H9 (cell line): ENCODE measurements around the gene LRRC28. TPM values are rescaled to one million over a fixed set of nuclear protein-coding genes. Genes with fewer than 3 reads are reported as not detected.

Experiments
- DNase-seq: peaks from one replicate; pipeline ENCODE4 v3.0.0-alpha.2; 2017
- H2AFZ ChIP-seq: one replicate; pipeline ENCODE4 v1.6.1; 2013; ENCODE audit warnings: mild to moderate bottlenecking, low read length, control low read depth, moderate library complexity
- H2AK5ac ChIP-seq: 2 replicates; pipeline ENCODE4 v1.6.1; 2013; ENCODE audit warnings: low read length, control low read depth, mixed read lengths; ENCODE audit not compliant: insufficient read length
- H2BK120ac ChIP-seq: one replicate; pipeline ENCODE4 v1.6.1; 2013; ENCODE audit warnings: low read depth, mild to moderate bottlenecking, low read length, control low read depth, inconsistent platforms; ENCODE audit not compliant: poor library complexity, severe bottlenecking
- H2BK12ac ChIP-seq: 2 replicates; pipeline ENCODE4 v1.6.1; 2013; ENCODE audit warnings: low read length, control low read depth, mixed read lengths, low read depth; ENCODE audit not compliant: insufficient read length
- H2BK15ac ChIP-seq: 2 replicates; pipeline ENCODE4 v1.6.1; 2013; ENCODE audit warnings: low read depth, low read length, control low read depth
- H2BK20ac ChIP-seq: one replicate; pipeline ENCODE4 v1.6.1; 2013; ENCODE audit warnings: low read depth, mild to moderate bottlenecking, low read length, control low read depth, inconsistent platforms; ENCODE audit not compliant: poor library complexity, severe bottlenecking
- H2BK5ac ChIP-seq: 2 replicates; pipeline ENCODE4 v1.6.1; 2013; ENCODE audit warnings: low read length, control low read depth, mixed read lengths; ENCODE audit not compliant: insufficient read length
- H3K14ac ChIP-seq: 2 replicates; pipeline ENCODE4 v1.6.1; 2013; ENCODE audit warnings: low read length, control low read depth; ENCODE audit not compliant: insufficient read depth
- H3K18ac ChIP-seq: 2 replicates; pipeline ENCODE4 v1.6.1; 2013; ENCODE audit warnings: low read depth, mild to moderate bottlenecking, mixed read lengths, low read length, control low read depth; ENCODE audit not compliant: insufficient read length
- H3K23ac ChIP-seq: 2 replicates; pipeline ENCODE4 v1.6.1; 2013; ENCODE audit warnings: low read length, control low read depth, mixed read lengths, low read depth; ENCODE audit not compliant: insufficient read length
- H3K23me2 ChIP-seq: 2 replicates; pipeline ENCODE4 v1.6.1; 2013; ENCODE audit warnings: low read depth, mild to moderate bottlenecking, mixed read lengths, low read length, control low read depth; ENCODE audit not compliant: insufficient read length, poor library complexity, severe bottlenecking
- H3K27ac ChIP-seq: 2 replicates; pipeline ENCODE4 v1.5.1; 2013; ENCODE audit warnings: low read length, control low read depth, mixed read lengths, low read depth; ENCODE audit not compliant: insufficient read length
- H3K27me3 ChIP-seq: 2 replicates; pipeline ENCODE4 v1.6.1; 2013; ENCODE audit warnings: low read length, control low read depth, inconsistent platforms; ENCODE audit not compliant: insufficient read depth
- H3K4ac ChIP-seq: 2 replicates; pipeline ENCODE4 v1.6.1; 2013; ENCODE audit warnings: low read depth, mild to moderate bottlenecking, control low read depth, inconsistent platforms, low read length, moderate library complexity
- H3K4me1 ChIP-seq: 2 replicates; pipeline ENCODE4 v1.6.1; 2013; ENCODE audit warnings: low read length, control low read depth, inconsistent platforms; ENCODE audit not compliant: insufficient read depth
- H3K4me2 ChIP-seq: 2 replicates; pipeline ENCODE4 v1.6.1; 2013; ENCODE audit warnings: low read length, control low read depth, mixed read lengths; ENCODE audit not compliant: insufficient read length, insufficient read depth
- H3K56ac ChIP-seq: 2 replicates; pipeline ENCODE4 v1.6.1; 2013; ENCODE audit warnings: low read depth, mild to moderate bottlenecking, mixed read lengths, low read length, control low read depth; ENCODE audit not compliant: insufficient read length
- H3K79me1 ChIP-seq: 2 replicates; pipeline ENCODE4 v1.6.1; 2013; ENCODE audit warnings: low read depth, mild to moderate bottlenecking, moderate library complexity, low read length, control low read depth, inconsistent platforms; ENCODE audit not compliant: insufficient read depth, poor library complexity, severe bottlenecking
- H3K79me2 ChIP-seq: 2 replicates; pipeline ENCODE4 v1.6.1; 2013; ENCODE audit warnings: low read length, control low read depth, inconsistent platforms; ENCODE audit not compliant: insufficient read depth
- H3K9ac ChIP-seq: 2 replicates; pipeline ENCODE4 v1.6.1; 2013; ENCODE audit warnings: low read length, control low read depth, mixed read lengths; ENCODE audit not compliant: insufficient read length; ENCODE audit errors: extremely low read depth
- H3K9me3 ChIP-seq: one replicate; pipeline ENCODE4 v1.6.1; 2013; ENCODE audit warnings: low read depth, low read length, inconsistent platforms; ENCODE audit not compliant: control insufficient read depth
- H3T11ph ChIP-seq: one replicate; pipeline ENCODE4 v1.6.1; 2013; ENCODE audit warnings: mild to moderate bottlenecking, low read length, control low read depth, inconsistent platforms
- H4K20me1 ChIP-seq: one replicate; pipeline ENCODE4 v1.6.1; 2013; ENCODE audit not compliant: control insufficient read depth, insufficient read length, insufficient read depth
- H4K5ac ChIP-seq: 2 replicates; pipeline ENCODE4 v1.6.1; 2013; ENCODE audit warnings: low read depth, mild to moderate bottlenecking, mixed read lengths, low read length, control low read depth; ENCODE audit not compliant: insufficient read length
- H4K8ac ChIP-seq: replicated peaks from 2 replicates; pipeline ENCODE4 v1.6.1; 2013; ENCODE audit warnings: low read length, control low read depth, mixed read lengths, low read depth; ENCODE audit not compliant: insufficient read length
- H4K91ac ChIP-seq: 2 replicates; pipeline ENCODE4 v1.6.1; 2013; ENCODE audit warnings: low read depth, mild to moderate bottlenecking, moderate library complexity, mixed read lengths, low read length, control low read depth; ENCODE audit not compliant: insufficient read length
- H3K27ac Mint-ChIP-seq, 3 experiments: 2 replicates in 2 of 3; 3 replicates in 1 of 3; pipeline ENCODE4 v1.8.0; 2020 to 2021; ENCODE audit warnings: mixed read lengths in 3 of 3, mild to moderate bottlenecking in 1 of 3, moderate library complexity in 1 of 3
- H3K27me3 Mint-ChIP-seq: 2 replicates; pipeline ENCODE4 v1.8.0; 2021; ENCODE audit warnings: low read depth, mild to moderate bottlenecking, moderate library complexity, mixed read lengths
- H3K36me3 Mint-ChIP-seq, 3 experiments: 2 replicates in 2 of 3; 3 replicates in 1 of 3; pipeline ENCODE4 v1.8.0; 2020 to 2021; ENCODE audit warnings: low read depth in 3 of 3, mixed read lengths in 3 of 3; ENCODE audit not compliant: insufficient read depth in 1 of 3
- H3K4me1 Mint-ChIP-seq, 2 experiments: 2 replicates each; pipeline ENCODE4 v1.8.0; 2020; ENCODE audit warnings: mixed read lengths in 2 of 2
- H3K4me3 Mint-ChIP-seq, 2 experiments: 2 replicates in 1 of 2; 3 replicates in 1 of 2; pipeline ENCODE4 v1.8.0; 2020 to 2021; ENCODE audit warnings: mild to moderate bottlenecking in 2 of 2, mixed read lengths in 2 of 2, moderate library complexity in 1 of 2
- H3K9me3 Mint-ChIP-seq, 2 experiments: 2 replicates in 1 of 2; 3 replicates in 1 of 2; pipeline ENCODE4 v1.8.0; 2020; ENCODE audit warnings: mild to moderate bottlenecking in 2 of 2, mixed read lengths in 2 of 2, moderate library complexity in 1 of 2
- WGBS: extraction: QIAGEN DNeasy Blood & Tissue Kit; methylation state at CpG from one replicate; pipeline ENCODE4 v1.1.7; 2013; ENCODE audit warnings: missing lambda C conversion rate, low lambda C conversion rate, mixed read lengths; ENCODE audit not compliant: insufficient read length; ENCODE audit errors: extremely low coverage; 5-methylcytosine and 5-hydroxymethylcytosine counted together
- total RNA-seq: library from RNA; stranded (reverse); gene quantifications from 2 replicates; pipeline ENCODE4 v1.2.1, GENCODE V29; 2021
- TF ChIP-seq, protein P1 (sequence below): fragments of 200-600 bp; sonication (generic); conservative IDR thresholded peaks from 3 replicates; pipeline ENCODE4 v1.8.0; 2021; ENCODE audit warnings: antibody characterized with exemption, mild to moderate bottlenecking

The LRRC28 gene
- total RNA-seq, 1 experiment from 2014 or later: 17.6 TPM

DNA sequence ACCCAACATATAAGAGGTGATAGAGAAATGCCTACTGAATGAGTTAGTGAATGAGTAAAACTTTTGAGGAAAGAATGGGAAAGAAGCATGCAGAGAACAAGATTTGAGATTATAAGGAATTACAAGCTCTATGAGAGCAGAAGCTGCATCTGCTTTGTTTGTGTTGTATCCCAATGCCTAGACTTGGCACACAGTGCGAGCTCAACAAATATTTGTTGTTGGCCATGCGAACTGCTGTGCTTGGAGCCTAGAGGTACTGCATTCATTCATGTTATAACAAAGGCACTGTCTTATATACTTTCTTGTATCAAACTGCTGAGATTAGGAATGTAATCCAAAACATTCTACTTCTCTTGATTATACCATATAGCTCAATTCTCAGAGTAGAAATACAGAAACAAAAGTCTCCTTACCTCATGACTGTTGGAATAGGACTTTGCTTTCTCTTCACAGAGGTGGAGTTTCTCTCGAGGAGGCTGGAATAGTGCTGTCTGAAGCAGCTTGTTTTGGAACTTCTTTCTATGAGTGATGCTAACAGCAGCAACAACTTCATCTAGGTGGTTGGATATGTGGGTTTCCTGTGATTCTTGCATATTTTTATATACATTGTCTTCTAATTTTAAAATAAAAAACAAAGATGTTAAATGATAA, 23.0 kb upstream of the LRRC28 start:
- Histone ChIP-seq H3K18ac (no peak overlapping the region), H4K8ac (no peak overlapping the region), H3K14ac (no peak overlapping the region), H2AFZ (no peak overlapping the region), H4K20me1 (no peaks in the 10 kb centered on the region), H3K4ac (no peak overlapping the region), H3K79me1 (no peaks in the 10 kb centered on the region), H2AK5ac (no peak overlapping the region), H3K9ac (no peak overlapping the region), H3K27ac (no peak overlapping the region), H2BK15ac (no peak overlapping the region), H3K9me3 (no peaks in the 10 kb centered on the region), H2BK5ac (no peak overlapping the region), H3K4me1 (no peaks in the 10 kb centered on the region), H3K23ac (no peak overlapping the region), H3T11ph (no peak overlapping the region), H3K79me2 (no peaks in the 10 kb centered on the region), H3K27me3 (no peaks in the 10 kb centered on the region), H2BK12ac (no peak overlapping the region), H2BK120ac (no peak overlapping the region), H3K23me2 (no peaks in the 10 kb centered on the region), H4K5ac (no peak overlapping the region), H3K4me2 (no peak overlapping the region), H4K91ac (no peak overlapping the region), H3K56ac (no peak overlapping the region), H2BK20ac (no peak overlapping the region)
- no peak for DNase-seq
- H3K27me3 Mint-ChIP-seq: no peaks in the 10 kb centered on the region
- no peak overlapping the region; a peak in 1 of 7 replicates for H3K27ac Mint-ChIP-seq
- H3K4me1 Mint-ChIP-seq: peaks cover 9% of the 10 kb centered on the region in 2 experiments
- H3K9me3 Mint-ChIP-seq: peaks cover 0 to 4% of the 10 kb centered on the region in 2 experiments; a peak in 1 of 5 replicates
- no CpG with 5 or more reads among the region's 3 CpGs for WGBS
- no peak overlapping the region for H3K4me3 Mint-ChIP-seq
- H3K36me3 Mint-ChIP-seq: peaks cover 7 to 23% (median 20%) of the 10 kb centered on the region in 3 experiments; a peak in 6 of 7 replicates
- TF ChIP-seq, protein P1, sequence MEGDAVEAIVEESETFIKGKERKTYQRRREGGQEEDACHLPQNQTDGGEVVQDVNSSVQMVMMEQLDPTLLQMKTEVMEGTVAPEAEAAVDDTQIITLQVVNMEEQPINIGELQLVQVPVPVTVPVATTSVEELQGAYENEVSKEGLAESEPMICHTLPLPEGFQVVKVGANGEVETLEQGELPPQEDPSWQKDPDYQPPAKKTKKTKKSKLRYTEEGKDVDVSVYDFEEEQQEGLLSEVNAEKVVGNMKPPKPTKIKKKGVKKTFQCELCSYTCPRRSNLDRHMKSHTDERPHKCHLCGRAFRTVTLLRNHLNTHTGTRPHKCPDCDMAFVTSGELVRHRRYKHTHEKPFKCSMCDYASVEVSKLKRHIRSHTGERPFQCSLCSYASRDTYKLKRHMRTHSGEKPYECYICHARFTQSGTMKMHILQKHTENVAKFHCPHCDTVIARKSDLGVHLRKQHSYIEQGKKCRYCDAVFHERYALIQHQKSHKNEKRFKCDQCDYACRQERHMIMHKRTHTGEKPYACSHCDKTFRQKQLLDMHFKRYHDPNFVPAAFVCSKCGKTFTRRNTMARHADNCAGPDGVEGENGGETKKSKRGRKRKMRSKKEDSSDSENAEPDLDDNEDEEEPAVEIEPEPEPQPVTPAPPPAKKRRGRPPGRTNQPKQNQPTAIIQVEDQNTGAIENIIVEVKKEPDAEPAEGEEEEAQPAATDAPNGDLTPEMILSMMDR: no peak
